HG02623 (cell line): ENCODE measurements around the gene ANTXR1.

Experiments
- ATAC-seq: cut with Tn5 transposase; IDR thresholded peaks from one replicate; pipeline ENCODE4 v1.9.1; 2021; ENCODE audit warnings: moderate library complexity; ENCODE audit not compliant: unreplicated experiment

The ANTXR1 gene

DNA sequence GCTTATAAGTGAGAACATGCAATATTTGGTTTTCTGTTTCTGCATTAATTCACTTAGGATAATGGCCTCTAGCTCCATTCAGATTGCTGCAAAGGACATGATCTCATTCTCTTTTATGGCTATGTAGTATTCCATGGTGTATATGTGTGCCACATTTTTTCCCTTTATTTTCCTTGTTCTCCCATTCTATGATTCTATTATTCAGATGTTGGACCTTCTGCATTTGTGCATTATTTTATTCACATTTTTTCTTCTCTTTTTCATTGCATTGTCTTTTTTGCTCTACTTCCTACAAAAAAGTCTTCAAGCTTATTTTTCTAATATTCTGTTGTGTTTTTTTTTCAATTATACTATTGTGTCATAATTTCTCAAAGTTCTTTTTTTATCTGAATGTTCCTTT lies 11.1 kb upstream of the ANTXR1 start:
- no peak for ATAC-seq

DNA sequence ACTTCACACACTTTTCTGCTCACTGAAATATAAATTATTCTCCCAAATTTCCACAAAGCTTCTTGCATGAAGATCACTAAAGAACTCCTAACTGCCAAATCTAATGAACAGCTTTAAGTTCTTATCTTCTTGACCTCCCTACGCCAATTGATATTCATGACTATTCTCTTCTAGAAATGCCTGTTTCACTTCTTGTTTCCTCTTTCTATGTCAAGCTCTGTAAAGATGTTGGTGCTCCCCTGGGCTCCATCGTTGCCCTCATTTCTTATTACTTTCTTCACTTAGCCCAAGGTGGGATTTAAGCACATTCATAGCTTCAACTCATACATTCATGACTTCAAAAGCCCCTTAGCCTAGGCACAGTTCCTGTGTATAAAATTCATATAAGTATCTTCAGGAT lies 9.2 kb upstream of the ANTXR1 start:
- ATAC-seq: no peak

DNA sequence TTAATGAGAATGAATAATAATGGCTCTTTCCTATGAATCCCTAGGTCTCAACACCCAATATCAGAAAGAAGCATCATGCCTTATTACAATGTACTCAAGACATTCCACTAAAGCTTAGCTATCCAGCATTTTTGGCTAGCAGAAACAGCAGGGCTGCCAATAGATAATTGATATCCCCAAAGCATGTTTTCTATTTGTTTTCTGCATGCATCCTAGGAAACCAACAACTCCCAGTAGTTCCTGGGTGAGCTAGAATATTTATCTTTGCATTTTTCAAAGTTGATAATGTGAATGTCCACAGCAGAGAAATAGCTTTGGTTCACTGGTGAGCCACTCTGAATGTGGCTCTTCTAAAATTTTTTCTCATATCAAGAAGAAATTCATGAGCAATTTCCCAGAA lies 5.8 kb upstream of the ANTXR1 start:
- ATAC-seq: no peak

DNA sequence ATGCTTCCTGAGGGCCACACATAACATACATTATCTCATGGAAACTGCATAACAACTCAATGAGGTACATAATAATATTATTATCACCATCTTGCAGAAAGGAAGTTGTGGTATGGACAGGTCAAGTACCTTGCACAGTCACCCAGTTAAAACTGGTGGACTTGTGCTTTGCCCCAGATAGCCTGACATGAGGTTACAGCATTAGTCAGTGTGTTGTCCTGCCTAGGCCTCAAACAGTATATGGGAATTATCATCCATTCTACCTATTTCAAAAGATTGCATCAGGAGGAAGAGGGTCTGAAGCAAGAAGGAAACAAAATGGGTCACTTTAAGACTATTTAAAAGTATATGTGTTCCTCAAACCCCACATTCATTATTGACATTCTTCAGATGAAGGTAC lies 5.4 kb upstream of the ANTXR1 start:
- ATAC-seq: no peak

DNA sequence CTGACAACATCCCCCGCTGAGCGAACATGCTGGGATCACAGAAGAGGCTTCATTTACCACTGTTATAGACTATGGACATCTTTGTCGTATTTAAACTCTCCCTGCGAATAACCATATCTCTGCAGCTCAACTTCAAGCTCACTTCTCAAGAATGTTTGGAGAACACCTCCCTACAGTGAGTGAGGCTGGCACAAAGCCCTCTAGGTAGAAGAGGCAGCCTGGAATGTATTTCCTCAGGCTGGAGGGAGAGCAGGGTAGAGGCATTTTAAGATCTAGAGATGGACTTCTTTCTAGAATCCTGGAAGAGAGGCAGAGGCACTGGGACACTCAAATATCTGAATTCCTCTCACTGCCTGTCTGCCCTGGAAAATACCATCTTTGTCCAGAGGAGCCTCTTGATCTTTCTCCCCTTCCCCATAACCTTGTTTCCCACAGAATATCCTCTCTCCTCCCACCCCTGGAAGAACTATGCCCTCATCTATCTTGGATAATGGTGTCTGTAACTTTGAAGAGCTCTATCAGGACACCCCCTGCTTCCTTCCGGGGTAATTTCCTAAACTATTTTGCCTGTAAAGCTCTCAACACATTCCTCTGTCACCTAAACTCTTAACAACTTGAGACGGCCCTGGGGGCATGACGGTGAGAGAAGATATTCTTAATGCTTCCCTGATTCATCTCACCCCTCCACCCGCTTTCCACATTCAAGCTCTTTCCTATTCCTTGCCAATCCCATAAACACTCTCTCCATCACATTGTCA lies 2.4 kb upstream of the ANTXR1 start:
- ATAC-seq: no peak

DNA sequence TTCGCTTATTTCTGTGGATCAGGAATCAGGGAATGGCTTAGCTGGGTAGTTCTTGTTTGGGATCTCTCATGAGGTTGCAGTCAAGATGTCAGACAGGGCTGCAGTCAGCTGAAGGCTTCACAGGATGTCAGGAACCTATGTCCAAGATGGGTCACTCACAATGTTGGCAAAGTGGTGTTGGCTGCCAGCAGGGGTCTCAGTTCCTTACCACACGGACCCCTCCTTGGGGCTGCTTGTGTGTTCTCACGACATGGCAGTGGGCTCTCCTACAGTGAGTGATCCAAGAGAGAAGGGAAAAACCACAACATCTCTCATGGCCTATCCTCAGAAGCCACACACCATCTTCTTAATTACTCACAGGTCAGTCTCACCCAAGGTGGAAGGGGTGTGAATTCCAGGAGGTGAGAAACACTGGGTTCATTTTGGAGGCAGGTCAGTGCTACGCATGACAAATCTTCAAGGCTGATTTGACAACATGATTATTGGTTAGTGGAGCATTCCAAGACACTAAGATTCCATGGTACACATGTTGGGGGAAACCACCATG lies 1.3 kb upstream of the ANTXR1 start:
- no peak for ATAC-seq

DNA sequence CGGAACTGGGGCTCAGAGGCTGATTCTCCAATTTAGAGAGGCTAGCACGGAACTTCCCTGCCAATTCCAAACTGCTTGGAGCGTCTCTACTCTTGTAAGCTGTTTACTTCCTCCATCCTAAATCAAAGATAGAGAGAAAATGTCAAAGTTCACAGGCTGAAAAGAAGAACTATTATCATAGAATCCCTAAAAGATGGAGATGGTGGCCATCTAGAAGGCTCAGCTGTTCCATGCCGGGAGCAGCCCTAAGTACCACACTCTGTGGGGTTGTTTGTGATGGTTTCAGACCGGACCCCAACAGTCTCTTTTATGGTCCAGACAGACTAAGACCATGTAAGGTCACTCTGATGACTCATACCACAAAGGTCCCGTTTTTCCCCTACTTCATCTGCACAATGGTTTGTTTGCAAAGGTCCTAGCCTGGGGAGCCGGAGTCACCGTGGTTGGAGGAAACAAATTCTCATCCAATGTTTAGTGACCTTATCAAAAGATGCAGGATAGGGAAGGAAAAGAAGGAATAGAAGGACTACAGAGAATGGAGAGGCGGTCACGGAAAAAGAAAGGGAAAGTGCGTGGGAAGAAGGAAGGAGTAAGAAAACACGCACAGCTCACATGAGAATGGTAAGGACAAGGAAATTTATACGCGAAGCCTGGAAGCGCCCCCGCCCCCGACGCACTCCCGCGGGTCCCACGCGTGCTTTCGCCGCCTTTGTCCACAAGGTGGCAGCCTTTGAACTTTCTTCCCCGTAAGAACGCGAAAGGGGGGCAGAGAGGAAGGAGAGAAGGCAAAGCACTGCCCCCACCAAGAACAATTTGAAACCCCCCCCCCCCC lies 453 bp upstream of the ANTXR1 start:
- ATAC-seq: no peak

DNA sequence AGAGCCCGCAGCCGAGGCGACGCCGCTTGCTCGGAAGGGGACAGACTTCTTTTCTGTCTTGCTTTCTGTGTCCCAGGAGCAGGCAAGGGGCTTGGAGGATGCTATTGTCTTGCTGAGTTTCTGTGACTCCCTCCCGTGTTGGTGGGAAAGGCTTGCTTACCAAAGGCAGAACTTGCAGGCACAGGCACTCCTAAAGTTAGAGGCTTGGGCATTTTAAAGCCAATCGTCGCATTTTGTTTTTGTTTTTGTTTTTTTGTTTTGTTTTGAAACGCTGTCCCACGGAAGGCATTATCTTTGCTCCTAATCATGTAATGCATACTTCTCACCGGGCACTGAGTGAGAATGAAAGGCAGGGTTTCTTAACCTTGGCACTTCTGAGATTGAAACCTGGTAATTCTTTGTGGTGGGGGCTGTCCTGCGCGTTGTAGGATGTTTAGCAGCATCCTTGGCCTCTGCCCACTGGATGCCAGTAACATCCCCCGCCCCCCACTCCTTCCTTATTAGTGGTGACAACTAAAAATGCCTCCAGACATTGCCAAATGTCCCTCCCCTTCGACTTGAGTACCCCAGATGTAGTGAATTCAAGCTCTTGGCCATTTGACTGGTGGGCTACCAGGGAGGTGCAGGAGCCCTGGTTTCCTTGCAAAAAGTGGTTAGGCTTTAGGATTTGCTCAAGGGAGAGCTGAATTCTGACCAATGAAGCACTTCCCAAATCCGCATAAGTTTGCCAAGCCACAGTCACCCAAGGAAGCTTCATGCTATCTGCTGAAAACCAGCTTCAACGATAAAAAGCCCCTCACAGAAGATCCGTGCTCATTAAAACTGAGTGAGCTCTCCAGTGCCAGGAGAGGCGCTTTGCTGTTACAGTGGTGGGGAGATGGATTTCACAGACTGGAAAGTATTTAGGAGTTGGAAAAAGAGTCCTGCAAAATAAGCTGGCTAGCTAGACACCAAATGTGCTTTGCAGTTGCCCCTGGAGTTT lies 1.2 kb downstream of the ANTXR1 start:
- ATAC-seq: no peak

DNA sequence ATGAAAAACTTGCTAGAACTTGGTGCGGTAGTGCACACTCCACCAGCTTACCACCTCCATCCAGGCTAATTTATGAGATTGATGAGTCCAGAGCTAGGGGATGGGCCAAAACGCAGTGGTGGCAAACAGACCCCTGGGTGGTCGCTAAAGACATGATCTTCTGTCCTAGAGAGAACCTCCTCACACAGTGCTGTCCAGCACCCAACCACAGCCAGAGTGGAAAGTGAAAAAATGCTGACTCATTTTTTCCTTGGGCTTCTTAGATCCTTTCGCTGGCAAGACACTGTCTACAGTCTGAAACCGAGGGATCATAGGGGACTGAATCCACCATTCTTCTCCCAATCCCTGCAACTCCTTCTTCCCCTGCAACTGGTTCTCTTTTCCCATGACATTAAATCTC lies 4.1 kb downstream of the ANTXR1 start:
- ATAC-seq: no peak

DNA sequence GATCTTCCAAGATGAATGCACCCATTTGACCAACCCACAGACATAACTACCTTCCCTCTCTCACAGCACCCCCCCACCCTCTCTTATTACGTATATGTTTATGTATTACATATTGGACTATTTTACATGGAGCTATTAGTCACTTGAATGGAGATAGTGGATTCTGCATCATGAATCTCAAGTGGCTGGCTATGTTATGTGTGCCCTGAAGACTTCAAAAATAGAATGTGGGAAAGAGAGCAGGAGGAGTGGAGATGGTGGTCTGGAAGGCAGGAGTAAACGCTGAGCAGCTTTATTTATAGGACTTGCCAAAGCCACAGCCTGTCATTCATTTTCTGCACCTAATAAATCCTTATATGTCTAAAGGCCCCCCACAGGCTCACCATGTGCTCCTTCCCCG lies 4.9 kb downstream of the ANTXR1 start:
- no peak for ATAC-seq

DNA sequence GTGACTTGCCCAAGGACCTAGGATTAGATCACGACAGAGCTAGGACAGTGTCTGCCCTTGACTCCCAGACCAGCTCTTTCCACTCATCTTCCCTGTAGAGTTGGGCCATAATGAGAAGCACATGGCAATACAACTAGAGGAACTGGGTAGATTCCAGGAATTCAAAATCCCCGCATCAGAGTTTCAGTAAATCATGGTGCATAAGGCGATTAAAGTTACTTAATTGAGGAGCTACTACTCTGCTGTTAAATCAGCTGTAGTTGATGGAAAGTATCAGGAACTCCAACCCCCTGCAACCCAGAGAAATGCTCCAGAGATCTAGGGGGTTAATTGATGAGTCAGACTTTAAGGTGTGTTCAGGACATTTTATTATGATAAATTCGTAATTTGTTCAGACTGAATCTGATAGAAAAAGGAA lies 5.7 kb downstream of the ANTXR1 start:
- no peak for ATAC-seq

DNA sequence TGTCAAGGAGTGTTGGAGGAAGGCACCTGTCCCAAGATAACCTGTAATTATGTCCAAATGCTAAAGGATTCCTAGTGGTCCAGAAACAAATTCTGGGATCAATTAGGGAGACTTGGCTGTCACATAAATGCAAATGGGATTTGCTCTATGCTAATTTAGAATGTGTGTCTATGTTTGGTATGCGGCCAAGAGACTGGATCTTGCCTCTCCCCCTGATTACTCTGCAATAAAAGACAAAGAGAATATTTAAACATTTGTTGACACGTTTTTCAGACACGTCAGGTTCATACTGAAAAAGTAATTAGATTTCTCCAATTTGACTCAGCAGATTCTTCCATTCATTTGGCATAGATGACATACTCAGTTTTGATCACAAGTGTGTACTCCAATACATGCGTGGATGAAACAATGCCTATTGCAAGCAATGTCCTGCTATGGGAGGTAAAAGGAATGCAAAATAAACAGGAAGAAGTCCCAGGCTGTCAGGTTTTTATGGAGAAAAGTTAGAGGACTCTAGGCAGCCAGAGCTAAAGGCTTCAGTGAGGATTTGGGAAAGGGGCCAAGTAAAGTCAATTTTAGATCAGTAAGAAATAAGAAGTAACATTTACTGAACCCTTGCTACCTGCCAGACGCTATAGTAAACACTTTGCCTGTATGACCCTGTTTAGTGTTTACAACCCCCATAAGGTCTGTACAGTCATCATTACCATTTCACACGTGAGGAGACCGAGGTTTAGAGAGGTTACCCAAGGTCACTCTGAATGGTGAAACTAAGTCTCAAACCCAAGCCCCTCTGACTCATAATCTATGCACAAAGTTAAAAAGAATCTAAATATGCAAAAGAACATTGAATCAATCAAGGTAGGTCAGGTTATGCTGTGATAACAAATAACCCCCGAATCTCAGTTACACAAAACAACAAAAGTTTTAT lies 7.8 kb downstream of the ANTXR1 start:
- no peak for ATAC-seq

DNA sequence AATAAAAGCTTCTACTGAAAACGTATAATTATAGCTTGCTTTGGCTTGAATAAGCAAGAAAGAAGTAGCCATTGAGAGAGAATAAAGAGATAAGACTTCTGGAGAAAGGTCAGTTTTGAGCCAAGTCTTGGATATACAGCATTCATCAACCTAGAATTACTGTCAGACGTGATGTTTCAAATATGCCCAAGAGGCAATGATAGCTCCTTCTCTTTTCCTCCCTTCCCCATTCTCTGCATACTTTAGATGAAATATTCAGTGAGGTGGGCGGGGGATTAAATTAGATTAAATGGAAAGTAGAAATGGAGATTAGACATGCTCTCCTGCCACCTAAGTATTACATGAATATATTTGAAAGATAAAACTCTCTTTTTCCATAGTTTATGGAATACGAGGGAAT lies 8.7 kb downstream of the ANTXR1 start:
- ATAC-seq: no peak

DNA sequence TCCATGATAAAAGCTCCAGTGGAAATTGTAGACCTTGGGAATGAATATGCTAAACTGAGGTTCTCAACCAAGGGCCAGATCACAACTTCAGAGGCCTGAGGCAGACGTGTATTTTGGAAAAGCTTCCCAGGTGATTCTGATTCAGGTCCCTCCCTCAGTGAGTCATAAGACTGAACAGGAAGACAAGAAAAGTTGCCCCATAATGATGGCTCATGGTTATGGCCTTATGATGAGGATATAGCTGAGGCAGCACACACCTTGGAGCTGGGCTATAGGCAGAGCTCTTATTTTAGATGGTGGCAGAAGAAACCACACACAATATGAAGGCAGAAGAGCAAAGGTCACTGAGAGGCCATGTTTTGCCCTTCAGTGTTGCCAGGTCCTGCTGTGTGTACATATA lies 9.6 kb downstream of the ANTXR1 start:
- ATAC-seq: no peak

DNA sequence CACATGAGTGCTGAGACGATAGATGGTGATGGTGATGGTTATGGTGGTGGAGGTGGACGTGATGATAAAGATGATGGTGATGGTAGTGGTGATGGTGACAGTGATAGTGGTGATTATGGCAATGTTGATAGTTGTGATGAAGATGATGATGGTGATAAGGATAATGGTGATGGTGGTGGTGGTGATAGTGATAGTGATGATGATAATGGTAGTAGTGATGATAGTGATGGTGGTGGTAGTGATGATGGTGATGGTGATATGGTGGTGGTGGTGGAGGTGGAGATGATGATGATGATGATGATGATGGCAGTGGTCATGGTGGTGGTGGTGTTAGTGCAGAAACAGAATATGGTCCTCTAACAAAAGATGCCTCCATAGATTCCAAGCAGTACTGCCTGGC lies 10.3 kb downstream of the ANTXR1 start:
- ATAC-seq: no peak

DNA sequence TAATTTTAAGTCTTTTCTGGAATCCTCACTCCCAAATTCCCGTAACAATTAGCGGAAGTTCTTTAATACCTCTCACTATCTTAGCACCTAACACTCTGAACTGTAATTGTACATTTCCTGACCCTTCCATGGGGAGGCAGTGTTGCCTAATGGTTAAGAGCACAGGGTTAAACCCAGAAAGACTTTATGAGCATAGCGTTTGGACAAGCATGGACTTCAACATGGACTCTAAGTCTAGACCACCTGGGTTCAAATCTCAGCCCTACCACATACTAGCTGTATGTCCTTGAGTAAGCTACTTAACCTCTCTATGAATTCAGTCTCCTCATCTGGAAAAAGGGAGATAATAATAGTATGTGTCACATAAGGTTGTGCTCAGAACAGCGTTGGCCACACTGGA lies 13.0 kb downstream of the ANTXR1 start:
- ATAC-seq: no peak

DNA sequence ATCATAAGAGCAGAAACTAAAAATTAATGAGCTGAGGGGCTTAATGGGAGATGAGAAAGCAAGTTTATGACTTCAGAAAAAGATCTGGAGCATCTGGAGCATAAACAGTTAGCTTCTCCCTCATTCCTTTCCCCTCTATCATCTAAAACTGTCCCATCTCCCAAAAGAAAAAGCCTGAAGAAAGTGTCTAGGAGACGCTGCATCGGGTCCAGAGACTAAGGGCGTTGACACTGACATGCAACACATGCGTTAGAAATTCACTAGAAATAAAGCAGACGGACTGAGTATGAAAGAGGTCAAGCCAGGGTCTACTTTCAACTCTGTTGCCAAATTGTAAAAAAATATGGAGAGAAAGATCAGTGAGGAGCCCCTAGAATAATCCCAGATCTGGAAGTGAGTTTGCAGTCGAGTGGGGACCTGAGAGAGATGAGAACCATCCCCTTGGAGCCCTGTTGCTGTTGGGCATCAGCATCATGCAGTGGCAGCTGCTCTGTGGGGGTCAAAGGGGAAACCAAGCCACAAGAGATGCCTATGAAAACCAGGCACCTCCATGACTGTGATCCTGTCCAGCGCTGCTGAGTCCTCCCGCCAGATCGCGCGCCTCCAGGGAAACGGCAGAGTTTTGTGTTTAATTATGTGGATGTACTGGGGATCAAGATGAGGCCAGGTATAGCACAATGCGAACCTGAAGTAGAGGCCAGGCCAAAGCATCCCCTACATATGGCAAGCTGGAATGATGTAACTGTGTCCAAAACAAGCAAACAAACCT lies 13.9 kb downstream of the ANTXR1 start:
- ATAC-seq: no peak

DNA sequence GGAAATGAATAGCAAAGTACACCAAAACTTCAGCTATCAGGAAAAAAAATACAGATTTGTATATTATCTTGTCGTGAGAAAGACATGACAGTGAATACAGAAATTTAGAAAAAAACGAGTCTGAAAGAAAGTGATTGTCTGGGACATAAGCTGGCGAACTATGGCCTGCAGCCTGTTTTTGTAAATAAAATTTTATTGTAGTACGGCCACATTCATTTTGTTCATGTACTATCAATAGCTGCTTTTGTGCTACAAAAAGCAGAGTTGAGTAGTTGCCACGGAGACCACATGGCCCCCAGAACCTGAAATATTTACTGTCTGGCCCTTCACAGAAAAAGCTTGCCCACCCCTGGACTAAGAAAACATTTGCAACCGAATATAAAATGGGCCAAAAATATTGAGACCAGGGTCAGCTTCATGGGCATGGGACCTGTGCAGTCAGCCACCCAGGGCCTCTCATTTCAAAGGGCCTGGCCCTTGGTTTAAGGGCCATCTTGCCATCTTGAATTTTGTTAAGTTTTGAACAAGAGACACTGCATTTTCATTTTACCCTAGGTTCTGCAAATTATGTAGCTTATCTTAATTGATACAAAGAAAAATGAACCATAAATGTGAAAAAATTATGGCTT lies 17.9 kb downstream of the ANTXR1 start:
- no peak for ATAC-seq

DNA sequence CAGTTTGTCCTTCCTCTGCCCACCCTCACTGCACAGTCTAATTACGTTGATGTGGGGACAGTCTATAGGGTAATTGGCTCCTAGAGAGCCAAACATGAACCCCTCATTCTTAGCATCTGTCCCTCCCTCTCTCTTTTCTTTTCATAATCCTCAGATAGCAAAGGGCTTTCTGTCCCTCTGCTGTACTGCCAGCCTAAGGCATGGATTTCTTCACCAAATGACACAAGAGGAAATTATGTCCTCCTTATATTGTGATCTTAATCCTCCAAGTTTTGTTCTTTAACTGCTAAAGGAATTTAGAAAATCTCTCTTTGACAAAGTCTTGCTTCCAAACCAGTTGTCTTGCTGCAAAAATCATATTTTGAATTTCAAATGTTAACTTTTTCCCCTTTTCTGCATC lies 18.5 kb downstream of the ANTXR1 start:
- ATAC-seq: no peak
